Activated CD8-positive, alpha-beta T cell treated with anti-CD3 and anti-CD28 coated beads for 36 hours (primary cell): ENCODE results near the gene PPP1R3G. TPM values are rescaled to one million over a fixed set of nuclear protein-coding genes. Genes with fewer than 3 reads are reported as not detected.

Source experiments
- ATAC-seq: fragments of 200-7000 bp; cut with Tn5 transposase; one replicate; pipeline ENCODE4 v1.10.0; 2021; ENCODE audit warnings: mild to moderate bottlenecking, moderate library complexity
- CTCF ChIA-PET: fragments of 350-600 bp; sonication (Branson Sonifier 250); formaldehyde crosslinking; loops from one replicate; lab custom pipeline; 2021; ENCODE audit warnings: antibody characterized with exemption; lab: Charles Lee
- POLR2A ChIA-PET: fragments of 350-600 bp; sonication (Branson Sonifier 250); formaldehyde crosslinking; loops from one replicate; lab custom pipeline; 2021; ENCODE audit warnings: antibody characterized with exemption; lab: Charles Lee
- DNase-seq: peaks from one replicate; pipeline ENCODE4 v3.0.0-alpha.2; 2020
- H3K27ac Mint-ChIP-seq: one replicate; pipeline ENCODE4 v1.8.0; 2021; ENCODE audit warnings: mild to moderate bottlenecking, mixed read lengths
- H3K27me3 Mint-ChIP-seq: one replicate; pipeline ENCODE4 v1.8.0; 2021; ENCODE audit warnings: mixed read lengths
- H3K36me3 Mint-ChIP-seq: one replicate; pipeline ENCODE4 v1.8.0; 2021; ENCODE audit warnings: low read depth, mixed read lengths
- H3K4me1 Mint-ChIP-seq: one replicate; pipeline ENCODE4 v1.8.0; 2021; ENCODE audit warnings: low read depth, mixed read lengths
- H3K4me3 Mint-ChIP-seq: one replicate; pipeline ENCODE4 v1.8.0; 2021; ENCODE audit warnings: mild to moderate bottlenecking, moderate library complexity, mixed read lengths
- H3K9me3 Mint-ChIP-seq: one replicate; pipeline ENCODE4 v1.8.0; 2021; ENCODE audit warnings: mixed read lengths
- intact Hi-C: fragments of 100-400 bp; cut with micrococcal nuclease; formaldehyde crosslinking; loops from one replicate; pipeline ENCODE4 v1.10.0; 2022
- total RNA-seq, 2 experiments: library from RNA; stranded (reverse); gene quantifications; one replicate each; pipeline ENCODE4 v1.2.3, GENCODE V29; 2021
- TF ChIP-seq, protein P1 (sequence below): fragments of 200-600 bp; IDR thresholded peaks from one replicate; pipeline ENCODE4 v1.8.0; 2022; ENCODE audit warnings: antibody characterized with exemption, mild to moderate bottlenecking

The PPP1R3G gene
- total RNA-seq, 2 experiments from 2014 or later: 0.14 to 0.16 TPM

GRCh38 chr6:5098501-5099270 lies 13.5 kb downstream of the PPP1R3G start:
- H3K27me3 Mint-ChIP-seq: peaks cover 5% of the 10 kb centered on the region
- ChIA-PET CTCF (no interaction called here), POLR2A (no interaction called here)
- ATAC-seq (no peak), DNase-seq (no peak)
- TF ChIP-seq, protein P1, sequence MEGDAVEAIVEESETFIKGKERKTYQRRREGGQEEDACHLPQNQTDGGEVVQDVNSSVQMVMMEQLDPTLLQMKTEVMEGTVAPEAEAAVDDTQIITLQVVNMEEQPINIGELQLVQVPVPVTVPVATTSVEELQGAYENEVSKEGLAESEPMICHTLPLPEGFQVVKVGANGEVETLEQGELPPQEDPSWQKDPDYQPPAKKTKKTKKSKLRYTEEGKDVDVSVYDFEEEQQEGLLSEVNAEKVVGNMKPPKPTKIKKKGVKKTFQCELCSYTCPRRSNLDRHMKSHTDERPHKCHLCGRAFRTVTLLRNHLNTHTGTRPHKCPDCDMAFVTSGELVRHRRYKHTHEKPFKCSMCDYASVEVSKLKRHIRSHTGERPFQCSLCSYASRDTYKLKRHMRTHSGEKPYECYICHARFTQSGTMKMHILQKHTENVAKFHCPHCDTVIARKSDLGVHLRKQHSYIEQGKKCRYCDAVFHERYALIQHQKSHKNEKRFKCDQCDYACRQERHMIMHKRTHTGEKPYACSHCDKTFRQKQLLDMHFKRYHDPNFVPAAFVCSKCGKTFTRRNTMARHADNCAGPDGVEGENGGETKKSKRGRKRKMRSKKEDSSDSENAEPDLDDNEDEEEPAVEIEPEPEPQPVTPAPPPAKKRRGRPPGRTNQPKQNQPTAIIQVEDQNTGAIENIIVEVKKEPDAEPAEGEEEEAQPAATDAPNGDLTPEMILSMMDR: no peak
- no peaks in the 10 kb centered on the region for H3K4me1 Mint-ChIP-seq
- intact Hi-C loops: no loop called here
- no peak overlapping the region for H3K27ac Mint-ChIP-seq
- no peaks in the 10 kb centered on the region for H3K36me3 Mint-ChIP-seq
- no peak overlapping the region for H3K4me3 Mint-ChIP-seq
- no peaks in the 10 kb centered on the region for H3K9me3 Mint-ChIP-seq

DNA sequence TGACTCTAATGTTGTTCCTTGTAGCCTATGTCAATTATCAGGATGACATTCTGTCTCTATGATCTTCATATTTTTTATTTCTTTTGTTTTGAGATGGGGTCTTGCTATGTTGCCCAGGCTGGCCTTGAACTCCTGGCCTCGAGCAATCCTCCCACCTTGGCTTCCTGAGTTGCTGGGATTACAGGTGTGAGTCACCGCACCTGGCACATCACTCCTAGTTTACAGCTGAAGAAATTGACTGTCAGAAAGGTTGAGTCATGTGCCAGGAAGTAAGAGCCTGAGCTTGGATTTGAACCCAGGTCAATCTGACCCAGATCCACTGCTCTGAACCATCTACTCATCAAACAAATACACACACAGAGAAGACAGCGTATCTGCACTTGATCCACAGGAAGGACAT lies 14.4 kb downstream of the PPP1R3G start:
- H3K4me1 Mint-ChIP-seq: no peaks in the 10 kb centered on the region
- H3K36me3 Mint-ChIP-seq: no peaks in the 10 kb centered on the region
- intact Hi-C loops: no loop called here
- TF ChIP-seq, protein P1: no peak
- H3K27me3 Mint-ChIP-seq: peaks cover 3% of the 10 kb centered on the region
- no peaks in the 10 kb centered on the region for H3K9me3 Mint-ChIP-seq
- ATAC-seq (no peak), DNase-seq (no peak)
- ChIA-PET CTCF (no interaction called here), POLR2A (no interaction called here)
- H3K27ac Mint-ChIP-seq: no peak overlapping the region
- H3K4me3 Mint-ChIP-seq: no peak overlapping the region

DNA sequence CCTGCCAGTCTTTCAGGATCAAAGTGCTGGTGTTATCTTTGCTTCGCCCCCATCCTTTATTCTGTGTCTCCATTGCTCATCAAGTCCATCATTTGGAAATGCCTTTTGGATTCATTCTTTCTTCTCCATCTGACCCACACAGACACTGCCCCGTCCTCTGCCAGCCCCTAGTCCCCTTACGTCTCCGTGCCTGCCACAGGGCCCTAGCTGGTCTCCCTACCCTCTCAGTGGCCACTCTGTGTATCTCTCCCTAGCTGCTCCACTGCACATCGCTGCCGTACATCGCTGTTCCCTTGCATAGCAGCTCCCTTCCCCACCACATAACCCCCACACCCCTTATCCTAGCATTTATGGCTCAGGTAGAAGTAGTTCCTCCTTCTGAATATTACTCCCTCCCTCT lies 15.7 kb downstream of the PPP1R3G start:
- Mint-ChIP-seq H3K36me3 (peaks cover under 1% of the 10 kb centered on the region), H3K4me1 (no peaks in the 10 kb centered on the region), H3K4me3 (no peak overlapping the region), H3K9me3 (no peaks in the 10 kb centered on the region), H3K27ac (no peak overlapping the region), H3K27me3 (no peaks in the 10 kb centered on the region)
- ATAC-seq: no peak
- DNase-seq: no peak
- intact Hi-C loops: no loop called here
- CTCF ChIA-PET: no interaction called here
- TF ChIP-seq, protein P1: no peak
- POLR2A ChIA-PET: no interaction called here

GRCh38 chr6:5102267-5102970 lies 17.3 kb downstream of the PPP1R3G start:
- ChIA-PET CTCF (no interaction called here), POLR2A (no interaction called here)
- H3K4me1 Mint-ChIP-seq: no peaks in the 10 kb centered on the region
- no peak overlapping the region for H3K27ac Mint-ChIP-seq
- no peak overlapping the region for H3K4me3 Mint-ChIP-seq
- TF ChIP-seq, protein P1: no peak
- no peaks in the 10 kb centered on the region for H3K9me3 Mint-ChIP-seq
- peaks cover 3% of the 10 kb centered on the region for H3K36me3 Mint-ChIP-seq
- no peak for DNase-seq
- intact Hi-C loops: no loop called here
- H3K27me3 Mint-ChIP-seq: no peaks in the 10 kb centered on the region
- ATAC-seq: no peak

- H3K4me1 Mint-ChIP-seq: no peaks in the 10 kb centered on the region
- TF ChIP-seq, protein P1: no peak
- H3K27me3 Mint-ChIP-seq: no peaks in the 10 kb centered on the region
- intact Hi-C loops: no loop called here
- POLR2A ChIA-PET: no interaction called here
- ATAC-seq (no peak), DNase-seq (no peak)
- H3K4me3 Mint-ChIP-seq: no peak overlapping the region
- H3K9me3 Mint-ChIP-seq: no peaks in the 10 kb centered on the region
- H3K36me3 Mint-ChIP-seq: peaks cover 7% of the 10 kb centered on the region
- H3K27ac Mint-ChIP-seq: no peak overlapping the region
- CTCF ChIA-PET: no interaction called here
Observed at GRCh38 chr6:5103250-5103649, 18.1 kb downstream of the PPP1R3G start.
